HG03139 (cell line): Measurements from ENCODE around the gene EXOC3L4.
"Not testable (repeated sequence)": the region's sequence is repeated elsewhere in the genome, so short reads cannot be mapped to it uniquely, and the experiment has no call there.

Source experiments
- ATAC-seq: cut with Tn5 transposase; IDR thresholded peaks from one replicate; pipeline ENCODE4 v1.9.1; 2021; ENCODE audit not compliant: unreplicated experiment

The EXOC3L4 gene

DNA sequence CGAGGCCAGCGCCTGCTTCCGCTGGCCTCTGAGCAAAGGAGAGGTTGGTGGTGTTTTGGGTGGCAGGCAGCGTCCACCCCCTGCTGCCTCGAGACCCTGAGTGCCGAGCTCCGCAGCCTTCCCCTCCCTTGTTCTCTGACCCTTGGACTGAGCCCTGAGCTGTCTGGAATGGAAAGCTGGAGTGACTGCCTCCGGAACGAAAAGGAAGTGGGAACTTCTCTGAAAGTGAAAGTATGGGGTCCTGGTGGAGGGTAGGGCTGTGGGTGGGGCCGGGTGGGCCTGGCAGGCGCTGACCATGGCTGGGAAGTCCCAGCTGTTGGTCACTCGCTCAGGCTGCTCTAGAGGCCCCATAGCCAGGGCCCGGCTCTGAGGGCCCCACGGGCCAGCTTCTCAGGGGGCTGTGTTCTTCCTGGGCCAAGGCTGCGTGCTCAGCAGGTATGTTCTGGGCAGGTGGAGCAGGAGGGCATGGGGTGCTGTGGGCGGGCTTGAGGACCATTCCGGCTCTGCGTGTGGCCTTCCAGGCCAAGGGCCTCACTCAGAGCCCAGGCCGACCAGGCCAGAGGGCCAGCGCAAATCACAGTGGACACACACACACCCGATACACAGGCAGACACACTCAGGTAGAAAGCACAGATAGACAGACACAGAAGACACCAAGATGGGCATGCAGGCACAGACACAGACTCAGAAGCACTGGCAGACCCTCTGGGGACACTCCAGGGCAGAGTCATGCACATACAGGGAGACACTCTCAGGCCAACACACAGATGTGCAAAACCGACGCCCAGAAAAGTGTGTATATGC, at the start of gene EXOC3L4:
TSS of gene EXOC3L4 (plus strand) at position 320 of the 804 bp plus-strand sequence. CDS start 5,495 bp downstream, outside the sequence.
- ATAC-seq: no peak

DNA sequence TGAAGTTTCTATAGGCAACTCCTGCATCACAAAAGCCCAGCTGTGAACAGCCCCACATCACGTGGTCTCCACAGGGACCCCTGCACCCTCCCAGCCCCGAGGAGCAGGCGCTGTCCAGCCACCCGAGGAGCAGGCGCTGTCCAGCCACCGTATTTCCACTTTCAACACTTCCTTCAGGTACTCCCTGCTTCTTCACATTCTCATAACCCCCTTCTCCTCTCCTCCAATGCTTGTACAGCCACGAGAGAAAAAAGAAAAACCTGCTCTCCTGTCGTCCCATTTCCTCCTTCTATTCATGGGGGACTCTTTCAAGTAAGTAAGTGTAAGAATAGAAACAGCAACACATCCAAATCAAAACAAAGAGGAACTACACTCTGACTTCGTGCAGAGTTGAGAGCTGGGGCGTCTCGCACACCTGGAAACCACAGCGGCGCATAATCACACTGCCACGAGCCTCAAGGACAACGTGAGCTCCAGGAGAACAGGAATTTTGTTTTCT, 49.1 kb upstream of the EXOC3L4 start:
- no peak for ATAC-seq

DNA sequence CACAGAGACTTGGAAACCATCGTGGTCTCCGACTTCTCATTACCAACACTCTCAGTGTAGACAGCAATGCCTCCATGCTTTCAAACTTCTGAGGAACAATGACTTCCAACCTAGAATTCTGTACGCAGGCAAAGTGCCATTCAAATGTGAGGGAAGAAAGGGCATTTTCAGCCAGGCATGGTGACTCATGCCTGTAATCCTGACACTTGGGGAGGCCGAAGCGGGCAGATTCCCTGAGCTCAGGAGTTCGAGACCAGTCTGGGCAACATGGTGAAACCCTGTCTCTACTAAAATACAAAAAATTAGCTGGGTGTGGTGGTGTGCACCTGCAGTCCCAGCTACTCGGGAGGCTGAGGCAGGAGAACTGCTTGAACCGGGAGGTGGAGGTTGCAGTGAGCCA, 47.1 kb upstream of the EXOC3L4 start:
- ATAC-seq: not testable (repeated sequence)

DNA sequence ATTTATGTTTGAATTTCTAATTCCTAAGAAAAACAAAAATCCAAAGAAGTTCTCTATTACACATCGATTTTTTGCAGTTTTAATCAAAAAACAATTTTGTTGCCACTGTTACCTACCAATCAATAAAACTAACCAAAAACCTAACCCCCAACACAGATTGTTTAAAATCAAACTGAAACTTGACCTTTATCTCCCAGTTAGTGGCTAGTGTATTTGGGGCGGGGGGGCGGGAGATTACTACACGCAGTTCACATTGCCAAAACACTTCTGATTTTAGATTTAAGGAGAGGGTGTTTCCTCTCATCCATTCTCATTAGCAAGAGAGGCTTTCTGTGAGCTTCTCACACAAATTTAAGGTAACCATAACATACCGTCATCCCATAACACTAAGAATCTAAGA, 43.6 kb upstream of the EXOC3L4 start:
- ATAC-seq: no peak

DNA sequence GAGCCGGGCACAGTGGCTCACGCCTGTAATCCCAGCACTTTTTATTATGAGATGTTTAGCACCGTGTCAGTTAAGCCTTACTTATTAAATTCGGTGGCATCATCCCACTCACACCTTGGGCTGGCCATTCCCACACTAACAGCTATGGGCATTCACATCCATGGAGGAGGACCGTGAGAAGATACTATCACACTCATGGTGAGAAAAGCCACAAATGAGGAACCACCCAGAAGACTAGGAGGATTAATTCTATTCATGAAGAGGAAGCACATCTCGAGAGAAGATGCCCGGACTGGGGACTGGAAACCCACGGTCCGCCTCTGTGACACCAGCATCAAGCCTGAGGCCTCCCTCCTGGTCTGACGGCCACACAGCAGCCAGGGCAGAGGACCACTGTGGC, 42.1 kb upstream of the EXOC3L4 start:
- no peak for ATAC-seq

DNA sequence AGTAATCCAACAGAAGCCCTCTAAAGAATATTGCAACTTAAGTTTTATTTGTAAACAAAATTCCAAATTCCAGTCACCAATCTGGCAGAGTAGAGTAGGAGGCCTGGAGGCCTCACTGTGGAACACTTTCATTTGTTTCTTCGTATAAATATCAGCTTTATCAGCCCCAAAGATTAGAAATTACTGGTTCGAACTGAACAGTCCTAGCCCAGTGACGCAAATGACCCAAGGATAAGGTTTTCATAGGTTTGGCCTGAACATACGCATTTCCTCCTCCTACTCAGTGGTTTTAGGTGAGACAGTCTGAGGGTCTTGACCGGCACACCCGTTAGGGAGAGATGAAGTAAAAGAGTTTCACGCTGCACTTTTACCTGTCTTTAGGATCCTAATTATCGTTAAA, 38.8 kb upstream of the EXOC3L4 start:
- no peak for ATAC-seq

DNA sequence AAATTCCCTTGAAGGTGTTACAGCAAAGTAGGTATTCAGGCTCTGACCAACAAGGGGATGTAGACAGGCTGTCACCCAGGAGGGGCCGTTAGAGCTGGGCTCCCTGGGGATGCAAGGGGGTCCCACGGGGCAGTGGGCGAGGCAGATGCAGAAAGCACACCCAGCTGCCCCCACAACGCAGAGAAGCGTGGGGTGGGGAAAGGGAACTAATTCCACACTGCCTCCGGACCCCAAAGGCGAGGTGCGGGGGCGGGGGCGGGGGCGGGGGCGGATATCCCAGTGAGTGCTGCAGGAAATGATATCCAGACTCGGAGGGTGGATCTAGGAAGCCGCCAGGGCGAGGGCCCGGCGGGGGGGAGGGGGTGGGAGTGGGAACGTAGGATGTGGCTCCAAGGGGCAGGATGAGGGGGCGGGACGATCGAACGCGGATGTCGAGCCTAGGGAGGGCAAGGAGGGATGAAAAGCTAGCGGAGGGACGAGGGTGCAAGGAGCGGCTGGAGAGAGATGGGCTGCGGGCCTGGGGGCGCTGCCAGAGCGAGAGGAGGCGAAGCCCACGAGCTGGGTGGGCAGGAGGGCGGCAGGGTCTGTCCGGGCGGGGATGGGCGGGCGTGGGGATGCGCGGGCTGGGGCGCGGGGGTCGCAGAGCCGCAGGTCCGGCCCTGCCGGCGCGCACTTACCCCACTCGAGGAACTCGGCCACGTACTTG, 38.0 kb upstream of the EXOC3L4 start:
- no peak for ATAC-seq

DNA sequence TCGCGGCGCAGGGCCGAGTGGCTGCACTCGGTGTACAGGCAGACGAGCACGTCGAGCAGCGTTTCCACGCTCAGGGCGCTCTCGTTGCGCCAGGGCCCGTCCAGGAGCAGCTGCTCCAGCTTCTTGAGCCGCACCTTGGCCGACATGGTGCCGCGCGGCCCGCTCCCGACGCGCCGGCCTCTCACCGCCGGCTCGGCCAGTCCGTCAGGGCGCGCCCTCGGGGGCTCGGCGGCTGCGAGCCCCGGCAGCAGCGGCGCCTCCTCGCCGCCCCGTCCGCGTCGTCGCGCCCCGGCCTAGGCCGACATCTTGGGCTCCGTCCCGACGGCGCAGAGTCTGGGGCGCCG, 37.5 kb upstream of the EXOC3L4 start:
- ATAC-seq: no peak

DNA sequence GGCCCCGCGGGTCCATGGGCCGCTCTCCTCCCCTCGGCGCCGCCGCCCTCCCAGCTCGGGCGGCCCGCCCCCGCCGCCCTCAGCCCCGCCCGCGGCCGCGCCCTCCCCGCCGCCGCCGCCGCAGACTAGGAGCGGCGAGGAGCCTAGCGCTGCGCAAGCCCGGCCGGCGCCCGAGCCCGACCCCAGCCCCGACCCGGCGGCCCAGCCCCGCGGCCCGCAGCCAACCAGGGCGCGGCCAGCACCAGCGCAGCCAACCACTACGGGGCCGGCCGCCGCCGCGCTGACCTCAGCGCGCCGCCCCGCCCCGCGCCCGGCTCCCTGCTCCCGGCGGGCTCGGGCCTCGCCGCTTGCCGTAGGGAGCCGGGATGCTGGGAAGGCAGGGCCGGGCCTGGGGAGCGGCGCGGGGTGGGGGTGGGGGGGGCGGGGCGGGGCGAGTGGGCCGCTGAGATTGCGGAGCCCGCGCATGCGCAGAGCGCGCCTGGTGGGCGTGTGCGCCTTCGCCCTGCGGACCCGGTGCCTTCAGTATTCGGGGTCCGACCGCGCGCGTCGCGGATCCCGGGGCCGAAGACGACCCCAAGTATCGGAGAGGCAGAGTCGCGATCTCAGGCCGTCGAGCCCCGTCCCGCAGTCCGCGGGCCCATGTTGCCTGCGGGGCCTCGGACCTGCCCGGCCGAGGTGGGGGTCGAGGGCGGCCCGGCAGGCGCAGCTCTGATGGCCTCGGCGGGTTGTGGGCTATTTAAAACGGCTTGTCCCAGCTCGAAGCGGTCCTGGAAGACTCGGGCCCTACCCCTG, 37.0 kb upstream of the EXOC3L4 start, which contains the start of gene CDC42BPB:
TSS of gene CDC42BPB (minus strand) at position 178 of the 792 bp plus-strand sequence. CDS start 376 bp downstream, outside the sequence.
- ATAC-seq: peak; percentile 73

DNA sequence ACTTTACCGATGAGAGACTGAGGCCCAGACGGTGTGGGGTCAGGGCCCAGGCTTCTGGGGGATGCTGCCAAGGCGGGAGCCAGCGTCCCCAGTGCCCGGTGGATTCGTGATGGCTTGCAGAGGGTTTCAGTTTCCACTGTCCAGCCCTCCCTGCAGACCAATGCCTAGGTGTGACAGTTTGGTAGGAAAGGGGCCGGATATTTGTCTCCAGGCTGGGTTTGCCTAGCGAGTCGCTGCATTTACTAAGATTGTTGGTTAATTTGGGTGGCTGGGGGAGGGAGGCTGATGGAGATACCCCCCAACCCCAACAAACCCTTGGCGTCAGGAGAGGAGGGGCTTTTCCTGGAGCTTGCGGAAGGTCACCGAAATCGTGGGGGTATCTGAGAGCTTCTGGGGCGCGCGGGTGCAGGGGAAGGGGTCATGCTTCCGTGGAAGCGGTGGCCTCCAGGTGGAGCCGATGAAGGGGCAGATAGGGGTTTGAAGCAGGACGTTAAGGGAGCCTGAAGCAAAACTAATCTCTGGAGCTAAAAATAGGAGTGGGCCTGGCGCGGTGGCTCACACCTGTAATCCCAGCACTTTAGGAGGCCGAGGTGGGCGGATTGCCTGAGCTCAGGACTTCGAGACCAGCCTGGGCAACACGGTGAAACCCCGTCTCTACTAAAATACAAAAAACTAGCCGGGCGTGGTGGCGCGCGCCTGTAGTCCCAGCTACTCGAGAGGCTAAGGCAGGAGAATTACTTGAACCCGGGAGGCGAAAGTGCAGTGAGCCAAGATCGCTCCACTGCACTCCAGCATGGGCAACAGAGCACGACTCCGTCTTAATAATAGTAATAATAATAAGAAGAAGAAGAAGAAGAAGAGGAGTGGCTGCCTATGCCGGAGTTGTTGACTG, 36.1 kb upstream of the EXOC3L4 start:
- no peak for ATAC-seq

DNA sequence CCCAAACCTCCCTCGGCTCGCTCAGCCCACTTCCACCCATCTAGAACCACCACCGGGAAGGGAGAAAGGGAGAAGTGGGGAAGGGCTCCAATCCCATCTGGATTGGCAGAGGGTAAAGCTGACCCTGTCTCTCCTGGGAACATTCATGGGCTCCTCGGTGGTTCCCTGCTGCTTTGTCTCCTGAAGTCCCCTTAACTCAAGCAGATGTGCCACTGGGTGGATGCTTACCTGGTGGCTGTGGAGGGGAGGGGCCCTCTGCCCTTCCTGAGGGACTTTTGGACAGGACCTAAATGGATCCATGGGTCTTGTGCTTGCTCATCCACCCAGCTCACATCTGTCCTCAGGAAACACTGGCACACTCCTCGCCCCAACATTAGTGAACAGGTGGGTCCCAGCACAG, 35.0 kb upstream of the EXOC3L4 start:
- no peak for ATAC-seq

DNA sequence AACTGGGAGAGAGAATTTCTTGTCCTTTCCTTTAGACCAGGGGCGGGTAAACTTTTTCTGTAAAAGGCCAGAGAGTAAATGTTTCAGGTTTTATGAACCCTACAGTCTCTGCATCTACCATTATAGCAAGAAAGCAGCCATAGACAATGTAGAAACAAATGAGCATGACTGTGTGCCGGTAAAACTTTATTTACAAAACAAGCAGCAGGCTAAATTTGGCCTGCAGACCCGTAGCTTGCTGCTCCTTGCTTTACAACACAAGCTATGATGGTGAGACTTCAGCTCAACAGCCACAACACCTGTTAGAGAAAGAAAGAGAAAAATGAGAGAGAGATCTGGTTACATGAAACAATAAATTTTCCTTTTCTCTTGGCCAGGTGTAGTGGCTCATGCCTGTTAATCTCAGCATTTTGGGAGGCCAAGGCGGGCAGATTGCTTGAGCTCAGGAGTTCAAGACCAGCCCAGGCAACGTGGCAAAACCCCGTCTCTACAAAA, 33.0 kb upstream of the EXOC3L4 start:
- ATAC-seq: no peak

DNA sequence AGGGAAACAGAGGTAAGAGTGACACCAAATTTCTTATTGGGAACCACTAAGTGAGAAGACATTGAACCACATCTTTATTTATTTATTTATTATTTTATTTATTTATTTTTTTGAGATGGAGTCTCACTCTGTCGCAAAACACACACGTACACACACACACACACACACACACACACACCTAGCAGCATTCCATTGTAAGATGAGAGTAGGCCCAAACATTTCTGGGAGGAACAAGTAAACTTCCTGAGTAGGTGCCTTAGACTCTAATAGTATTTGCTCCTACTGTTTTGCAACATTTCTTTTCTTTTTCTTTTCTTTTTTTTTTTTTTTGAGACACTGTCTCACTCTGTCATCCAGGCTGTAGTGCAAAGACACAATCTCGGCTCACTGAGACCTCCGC, 30.1 kb upstream of the EXOC3L4 start:
- ATAC-seq: no peak

DNA sequence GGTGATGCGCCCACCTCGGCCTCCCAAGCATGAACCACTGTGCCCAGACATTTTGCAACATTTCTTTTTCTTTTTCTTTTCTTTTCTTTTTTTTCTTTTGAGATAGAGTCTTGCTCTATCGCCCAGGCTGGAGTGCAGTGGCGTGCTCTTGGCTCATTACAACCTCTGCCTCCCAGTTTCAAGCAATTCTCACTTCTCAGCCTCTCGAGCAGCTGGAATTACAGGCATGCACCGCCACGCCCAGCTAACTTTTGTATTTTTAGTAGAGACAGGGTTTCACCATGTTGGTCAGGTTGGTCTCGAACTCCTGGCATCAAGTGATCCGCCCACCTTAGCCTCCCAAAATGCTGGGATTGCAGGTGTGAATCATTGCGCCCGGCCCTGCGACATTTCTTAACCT, 29.5 kb upstream of the EXOC3L4 start:
- ATAC-seq: no peak

DNA sequence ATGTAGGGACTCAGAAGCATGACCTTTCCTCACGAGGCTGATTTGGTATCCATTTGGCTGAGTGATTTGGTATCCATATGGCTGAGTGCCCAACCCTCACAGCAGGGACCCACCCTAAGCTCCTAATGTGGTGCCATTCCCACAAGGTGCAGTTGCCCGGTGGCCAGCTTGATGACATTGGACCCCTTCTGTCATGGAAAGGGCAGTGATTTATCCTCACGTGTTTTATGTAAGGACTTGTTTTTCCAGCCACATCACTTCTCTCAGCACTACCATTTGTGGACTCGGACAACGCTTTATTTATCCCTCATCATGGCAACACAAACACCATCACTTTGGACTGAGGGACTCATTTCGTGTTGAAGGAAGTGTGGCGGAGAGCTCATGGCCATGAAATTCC, 28.7 kb upstream of the EXOC3L4 start:
- ATAC-seq: no peak

DNA sequence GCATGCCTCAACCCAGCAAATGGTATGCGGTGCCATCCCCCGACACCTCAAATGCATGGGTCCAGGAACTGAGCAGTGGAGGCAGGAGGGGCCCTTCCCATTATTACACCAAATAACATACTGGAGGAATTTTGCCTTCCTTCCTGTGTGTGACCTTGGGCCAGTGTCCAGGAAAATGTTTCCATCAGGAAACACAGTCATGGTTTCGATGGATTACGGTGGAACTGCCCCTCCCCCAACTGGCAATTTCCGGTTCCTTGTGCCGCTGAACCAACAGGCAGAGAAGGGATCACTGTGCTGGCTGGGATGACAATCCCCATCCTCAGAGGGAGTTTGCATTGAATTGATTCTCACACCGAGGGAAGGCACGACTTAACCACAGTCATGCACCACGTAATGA, 28.1 kb upstream of the EXOC3L4 start:
- ATAC-seq: no peak

DNA sequence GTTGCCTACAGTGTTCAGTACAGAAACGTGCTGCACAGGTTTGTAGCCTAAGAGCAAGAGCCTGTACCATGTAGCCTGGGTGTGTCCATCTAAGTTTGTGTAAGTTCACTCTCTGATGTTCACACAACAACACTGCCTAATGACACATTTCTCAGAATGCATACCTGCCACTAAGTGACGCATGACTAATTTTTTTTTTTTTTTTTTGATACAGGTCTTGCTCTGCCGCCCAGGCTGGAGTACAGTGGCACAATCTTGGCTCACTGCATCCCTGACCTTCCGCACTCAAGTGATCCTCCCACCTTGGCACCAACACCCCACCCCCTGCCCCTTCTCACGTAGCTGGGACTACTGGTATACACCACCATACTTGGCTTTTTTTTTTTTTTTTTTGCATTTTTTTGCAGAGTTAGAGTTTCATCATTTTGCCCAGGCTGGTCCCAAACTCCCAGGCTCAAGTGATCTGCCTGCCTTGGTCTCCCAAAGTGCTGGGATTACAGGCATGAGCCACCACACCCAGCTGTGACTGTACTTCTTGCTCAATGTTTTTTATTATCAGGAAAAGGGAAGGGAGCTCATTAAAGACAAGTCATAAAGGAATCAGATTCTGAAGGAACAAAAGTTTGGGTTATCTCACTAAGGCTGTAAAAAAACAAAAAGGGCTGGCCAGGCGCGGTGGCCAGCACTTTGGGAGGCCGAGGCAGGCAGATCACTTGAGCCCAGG, 27.1 kb upstream of the EXOC3L4 start:
- ATAC-seq: no peak

DNA sequence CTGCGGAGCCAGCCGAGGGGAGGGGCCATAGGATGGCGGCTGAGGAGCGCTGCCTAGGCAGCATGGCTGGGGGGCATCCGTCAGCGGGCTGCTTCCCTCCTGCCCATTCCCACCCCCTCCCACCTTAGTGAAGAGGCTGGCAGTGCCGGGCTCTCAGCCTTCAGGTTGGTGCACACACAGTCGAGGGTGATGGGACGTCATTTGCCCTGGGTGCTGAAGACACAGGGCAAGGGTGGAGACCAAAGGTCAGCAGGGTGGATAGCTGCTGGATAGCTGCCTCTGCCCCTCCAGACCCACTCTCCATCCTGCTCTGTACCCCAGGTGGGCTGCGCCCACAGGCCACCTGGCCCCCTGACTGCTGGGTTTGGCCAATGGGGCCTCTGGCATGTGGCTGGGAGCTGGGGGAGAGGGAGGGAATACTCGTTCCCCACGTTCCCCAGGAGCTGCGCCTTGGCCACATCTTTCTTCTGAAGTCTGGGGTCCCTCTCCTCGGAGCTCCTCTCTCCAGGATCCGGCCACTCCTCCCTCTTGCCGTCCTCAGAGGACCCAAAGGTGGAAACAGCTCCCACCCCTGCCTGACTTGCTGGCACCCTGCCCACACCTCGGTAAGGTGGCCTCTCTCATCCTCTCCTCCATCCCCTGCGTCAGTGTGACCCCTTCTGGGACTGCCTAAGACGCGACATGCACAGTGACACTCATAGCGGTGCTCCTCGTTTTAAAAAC, 26.0 kb upstream of the EXOC3L4 start:
- no peak for ATAC-seq
